ENCODE results near the gene GCKR.
"Not testable (repeated sequence)": the region's sequence is repeated elsewhere in the genome, so short reads cannot be mapped to it uniquely, and the experiment has no call there.

GCKR gene

GRCh38 chr2:27509326-27509725 is 12.7 kb downstream of the GCKR start:
- DNase-seq: no peak

- DNase-seq: no peak
Observed at GRCh38 chr2:27518113-27518781, 21.6 kb downstream of the GCKR start.

- DNase-seq: no peak
Observed at GRCh38 chr2:27518782-27519113, 22.1 kb downstream of the GCKR start.

GRCh38 chr2:27520316-27520715 is 23.7 kb downstream of the GCKR start:
- DNase-seq: no peak

GRCh38 chr2:27522400-27522945 is 25.8 kb downstream of the GCKR start:
- DNase-seq: no peak

GRCh38 chr2:27527182-27527581 is 30.5 kb downstream of the GCKR start:
- DNase-seq: no peak

GRCh38 chr2:27531983-27532382 is 35.3 kb downstream of the GCKR start:
- DNase-seq: no peak

GRCh38 chr2:27537287-27537686 is 40.6 kb downstream of the GCKR start:
- DNase-seq: no peak

GRCh38 chr2:27538839-27539450 is 42.3 kb downstream of the GCKR start:
- DNase-seq: not testable (repeated sequence)

- DNase-seq: not testable (repeated sequence)
Observed at GRCh38 chr2:27539649-27540048, 43.0 kb downstream of the GCKR start.

- DNase-seq: no peak
Observed at GRCh38 chr2:27544143-27544821, 47.6 kb downstream of the GCKR start.

GRCh38 chr2:27545348-27546141 is 48.9 kb downstream of the GCKR start:
- no peak for DNase-seq

- no peak for DNase-seq
Observed at GRCh38 chr2:27549303-27549702, 52.7 kb downstream of the GCKR start.

- DNase-seq: no peak
Observed at GRCh38 chr2:27551514-27551913, 54.9 kb downstream of the GCKR start.

GRCh38 chr2:27552941-27553340 is 56.3 kb downstream of the GCKR start:
- no peak for DNase-seq

GRCh38 chr2:27554451-27554850 is 57.8 kb downstream of the GCKR start:
- not testable (repeated sequence) for DNase-seq

- DNase-seq: no peak
Observed at GRCh38 chr2:27559228-27559627, 62.6 kb downstream of the GCKR start.

- no peak for DNase-seq
Observed at GRCh38 chr2:27561060-27561459, 64.4 kb downstream of the GCKR start.

GRCh38 chr2:27566628-27567027 is 70.0 kb downstream of the GCKR start:
- no peak for DNase-seq

GRCh38 chr2:27569398-27569797 is 72.8 kb downstream of the GCKR start:
- no peak for DNase-seq

GRCh38 chr2:27571197-27571596 is 74.6 kb downstream of the GCKR start:
- no peak for DNase-seq

- no peak for DNase-seq
Observed at GRCh38 chr2:27571681-27572080, 75.0 kb downstream of the GCKR start.

GRCh38 chr2:27572439-27572838 is 75.8 kb downstream of the GCKR start:
- DNase-seq: no peak
